H1 (cell line): ENCODE measurements around the gene KCNQ1. TPM values are rescaled to one million over a fixed set of nuclear protein-coding genes. Genes with fewer than 3 reads are reported as not detected.

Source experiments
- CTCF ChIA-PET: fragments of 300-600 bp; sonication (Branson Sonifier 250); formaldehyde crosslinking; loops from one replicate; lab custom pipeline; 2021; ENCODE audit not compliant: partially characterized antibody; lab: Charles Lee
- POLR2A ChIA-PET: fragments of 300-600 bp; sonication (Branson Sonifier 250); formaldehyde crosslinking; loops from one replicate; lab custom pipeline; 2021; ENCODE audit warnings: inconsistent platforms; ENCODE audit not compliant: partially characterized antibody; lab: Charles Lee
- DNase-seq, 2 experiments: peaks; one replicate each; pipeline versions ENCODE4 v3.0.0 to v3.0.0-alpha.2; 2010 to 2022; ENCODE audit warnings: low spot score in 2 of 2, low read depth in 1 of 2, mixed read lengths in 1 of 2
- FAIRE-seq: peaks from 2 replicates; lab custom pipeline; 2011; peaks lifted over from hg19 to GRCh38; lab: Jason Lieb, UNC
- H2AFZ ChIP-seq: 2 replicates; pipeline ENCODE4 v1.8.1; 2012; ENCODE audit warnings: low read length, inconsistent platforms
- H2AK5ac ChIP-seq: 2 replicates; pipeline ENCODE4 v1.6.1; 2013; ENCODE audit warnings: low read depth, low read length
- H2BK120ac ChIP-seq: replicated peaks from 2 replicates; pipeline ENCODE3; 2013; ENCODE audit warnings: low read depth, low read length, inconsistent platforms
- H2BK12ac ChIP-seq: 2 replicates; pipeline ENCODE4 v1.6.1; 2013; ENCODE audit warnings: low read depth, low read length
- H2BK15ac ChIP-seq: 2 replicates; pipeline ENCODE4 v1.6.1; 2013; ENCODE audit warnings: low read length
- H2BK20ac ChIP-seq: 2 replicates; pipeline ENCODE4 v1.6.1; 2013; ENCODE audit warnings: low read length
- H2BK5ac ChIP-seq: 2 replicates; pipeline ENCODE4 v1.6.1; 2013; ENCODE audit warnings: low read depth, low read length
- H3K14ac ChIP-seq: 2 replicates; pipeline ENCODE4 v1.6.1; 2013; ENCODE audit warnings: inconsistent platforms; ENCODE audit not compliant: insufficient read length
- H3K18ac ChIP-seq: 2 replicates; pipeline ENCODE4 v1.6.1; 2013; ENCODE audit warnings: low read length; ENCODE audit errors: extremely low read depth
- H3K23ac ChIP-seq: 2 replicates; pipeline ENCODE4 v1.6.1; 2013; ENCODE audit warnings: inconsistent platforms; ENCODE audit not compliant: insufficient read length
- H3K23me2 ChIP-seq: 2 replicates; pipeline ENCODE4 v1.6.1; 2013; ENCODE audit warnings: low read depth, low read length
- H3K27ac ChIP-seq: 2 replicates; pipeline ENCODE4 v1.6.1; 2011; ENCODE audit warnings: low read depth, low read length, inconsistent platforms
- H3K27me3 ChIP-seq, 4 experiments: replicated peaks in 1 of 4; 1 replicate in 1 of 4; 2 replicates in 3 of 4; pipeline versions ENCODE4 v1.6.1 to v1.8.1; 2011 to 2013; ENCODE audit warnings: low read length in 3 of 4, mild to moderate bottlenecking in 3 of 4, inconsistent platforms in 2 of 4, mixed read lengths in 2 of 4, moderate library complexity in 1 of 4; ENCODE audit not compliant: control insufficient read depth in 3 of 4, insufficient read depth in 3 of 4; ENCODE audit errors: extremely low read depth in 1 of 4
- H3K36me3 ChIP-seq, 4 experiments: 2 replicates each; pipeline versions ENCODE4 v1.6.1 to v1.8.1; 2011 to 2013; ENCODE audit warnings: mild to moderate bottlenecking in 4 of 4, low read length in 3 of 4, moderate library complexity in 2 of 4, control low read depth in 1 of 4, inconsistent platforms in 1 of 4; ENCODE audit not compliant: insufficient read depth in 4 of 4, control insufficient read depth in 2 of 4
- H3K4ac ChIP-seq: replicated peaks from 2 replicates; pipeline ENCODE3; 2013; ENCODE audit warnings: low read length, low read depth, mixed read lengths, inconsistent platforms; ENCODE audit not compliant: insufficient read length
- H3K4me1 ChIP-seq, 4 experiments: replicated peaks in 1 of 4; 1 replicate in 1 of 4; 2 replicates in 3 of 4; pipeline versions ENCODE4 v1.6.1 to v1.8.1; 2011 to 2013; ENCODE audit warnings: low read length in 3 of 4, inconsistent platforms in 2 of 4, mixed read lengths in 1 of 4; ENCODE audit not compliant: insufficient read depth in 4 of 4, control insufficient read depth in 3 of 4
- H3K4me2 ChIP-seq, 2 experiments: 2 replicates each; pipeline versions ENCODE4 v1.6.1 to v1.8.1; 2011 to 2013; ENCODE audit warnings: low read depth in 2 of 2, low read length in 2 of 2, control low read depth in 1 of 2, inconsistent platforms in 1 of 2, mild to moderate bottlenecking in 1 of 2; ENCODE audit not compliant: insufficient read depth in 1 of 2
- H3K4me3 ChIP-seq, 4 experiments: fragments of 200-600, 300-600 bp in 1 of 4; sonication (generic), shearing (Covaris generic), sonication (Bioruptor Twin) in 1 of 4; 2 replicates each; pipeline versions ENCODE4 v1.5.1 to v1.8.1; 2011 to 2016; ENCODE audit warnings: low read length in 4 of 4, low read depth in 3 of 4, control low read depth in 2 of 4, inconsistent platforms in 2 of 4, mild to moderate bottlenecking in 2 of 4, mixed read lengths in 1 of 4, moderate library complexity in 1 of 4; ENCODE audit not compliant: insufficient read depth in 2 of 4; ENCODE audit errors: extremely low read depth in 1 of 4
- H3K56ac ChIP-seq: replicated peaks from 2 replicates; pipeline ENCODE3; 2013; ENCODE audit warnings: low read depth, mild to moderate bottlenecking, mixed read lengths, low read length, inconsistent platforms; ENCODE audit not compliant: insufficient read length
- H3K79me1 ChIP-seq: 2 replicates; pipeline ENCODE4 v1.6.1; 2013; ENCODE audit warnings: low read depth, low read length, control low read depth
- H3K79me2 ChIP-seq, 2 experiments: 2 replicates each; pipeline versions ENCODE4 v1.6.1 to v1.8.1; 2012 to 2013; ENCODE audit warnings: low read length in 2 of 2, mild to moderate bottlenecking in 2 of 2, inconsistent platforms in 1 of 2; ENCODE audit not compliant: insufficient read depth in 2 of 2, control insufficient read depth in 1 of 2
- H3K9ac ChIP-seq, 4 experiments: replicated peaks in 1 of 4; 1 replicate in 1 of 4; 2 replicates in 3 of 4; pipeline versions ENCODE4 v1.6.1 to v1.8.1; 2011 to 2013; ENCODE audit warnings: low read depth in 3 of 4, low read length in 3 of 4, control low read depth in 2 of 4, mild to moderate bottlenecking in 2 of 4, moderate library complexity in 2 of 4, inconsistent platforms in 1 of 4; ENCODE audit errors: extremely low read depth in 1 of 4
- H3K9me3 ChIP-seq, 2 experiments: 2 replicates each; pipeline versions ENCODE4 v1.6.1 to v1.8.1; 2012 to 2013; ENCODE audit warnings: mild to moderate bottlenecking in 2 of 2, moderate library complexity in 2 of 2, control low read depth in 1 of 2, inconsistent platforms in 1 of 2, low read depth in 1 of 2, low read length in 1 of 2, mixed read lengths in 1 of 2; ENCODE audit not compliant: insufficient read depth in 2 of 2
- H4K20me1 ChIP-seq, 2 experiments: replicated peaks in 1 of 2; 2 replicates each; pipeline versions ENCODE3 to v1.8.1; 2011 to 2013; ENCODE audit warnings: inconsistent platforms in 2 of 2, low read length in 2 of 2, mild to moderate bottlenecking in 1 of 2; ENCODE audit not compliant: insufficient read depth in 2 of 2, control insufficient read depth in 1 of 2
- H4K5ac ChIP-seq: 2 replicates; pipeline ENCODE4 v1.6.1; 2013; ENCODE audit warnings: low read length, low read depth, mixed read lengths, inconsistent platforms; ENCODE audit not compliant: insufficient read length
- H4K8ac ChIP-seq: 2 replicates; pipeline ENCODE4 v1.8.0; 2013; ENCODE audit warnings: mild to moderate bottlenecking, moderate library complexity, low read length, inconsistent platforms; ENCODE audit not compliant: insufficient read depth; ENCODE audit errors: extremely low read depth
- H4K91ac ChIP-seq: replicated peaks from 2 replicates; pipeline ENCODE3; 2013; ENCODE audit warnings: low read length, mixed read lengths, inconsistent platforms; ENCODE audit not compliant: insufficient read length
- BRCA1 ChIP-seq: IDR thresholded peaks from 2 replicates; pipeline ENCODE4 v1.6.1; 2012; ENCODE audit warnings: low read depth, low read length, improper control_type of control experiment
- KDM1A ChIP-seq: fragments of 200-600, 300-600 bp; sonication (generic); IDR thresholded peaks from 2 replicates; pipeline ENCODE4 v1.7.1; 2016; ENCODE audit warnings: mild to moderate bottlenecking, low read length, borderline replicate concordance
- RBBP5 ChIP-seq: IDR thresholded peaks from 2 replicates; pipeline ENCODE4 v1.7.1; 2012; ENCODE audit warnings: low read depth, mild to moderate bottlenecking, inconsistent platforms, low read length, moderate library complexity, borderline replicate concordance
- SP4 ChIP-seq: IDR thresholded peaks from 2 replicates; pipeline ENCODE4 v1.6.1; 2012; ENCODE audit warnings: low read length, inconsistent platforms
- YY1 ChIP-seq: IDR thresholded peaks from 2 replicates; pipeline ENCODE4 v1.6.1; 2011; ENCODE audit warnings: low read depth, mild to moderate bottlenecking, low read length
- WGBS, 2 experiments: shearing (Covaris generic) in 1 of 2; methylation state at CpG; one replicate each; pipeline versions ENCODE4 v1.1.6 to v1.1.7; 2013 to 2015; ENCODE audit warnings: low lambda C conversion rate in 2 of 2, mixed read lengths in 2 of 2, inconsistent platforms in 1 of 2, low coverage in 1 of 2, missing lambda C conversion rate in 1 of 2; ENCODE audit not compliant: insufficient replicate concordance in 2 of 2, insufficient coverage in 1 of 2, insufficient read length in 1 of 2; ENCODE audit errors: extremely low coverage in 1 of 2, missing lambda C conversion rate in 1 of 2; 5-methylcytosine and 5-hydroxymethylcytosine counted together
- polyA plus RNA-seq, 7 experiments: library from polyadenylated mRNA; depleted of rRNA in 3 of 7; stranded (reverse) in 5 of 7; unstranded in 2 of 7; fragments of >200 nt in 5 of 7; fragments of 200-250 nt in 2 of 7; gene quantifications; 1 replicate in 5 of 7; 2 replicates in 1 of 7; 4 replicates in 1 of 7; pipeline versions ENCODE4 v1.2.1 to v1.2.3, GENCODE V29; 2011 to 2013; ENCODE audit warnings: missing spikeins in 2 of 7, mixed read lengths in 2 of 7
- total RNA-seq: library from RNA; stranded (reverse); fragmentation: NEBNext Ultra II Directional; extraction: Animal tissue kit (Norgen Biotek cat#: 25700); gene quantifications from 2 replicates; pipeline ENCODE4 v1.2.1, GENCODE V29; 2021

Gene KCNQ1
- total and polyA plus RNA-seq, 2 of the 8 experiments (the other 6 are each of a cell fraction or from before 2014, with no cell fraction given), result 1.9 to 2.0 TPM

GRCh38 chr11:2825261-2825888 is 380.6 kb downstream of the KCNQ1 start:
- POLR2A ChIA-PET, result interaction anchor here (1.1 kb wide), 1 partner anchor 24 kb away, joined by 3 read pairs; no protein-coding TSS in a partner anchor
- Histone ChIP-seq H3K9ac (no peak overlapping the region), H2AK5ac (no peak overlapping the region), H3K23me2 (no peaks in the 10 kb centered on the region), H2BK15ac (0 out of 2 replicates have a peak overlapping the region, but pooled peaks have one; percentile 18), H4K91ac (no peak overlapping the region), H3K4me3 (no peak overlapping the region), H3K4ac (no peak overlapping the region), H3K27me3 (peaks cover 0 to 31% (median 17%) of the 10 kb centered on the region in 4 experiments; a peak in 6 of 7 replicates), H3K14ac (no peak overlapping the region), H3K4me2 (0 out of 4 replicates have a peak overlapping the region, but pooled peaks of 1 of the 2 experiments have one; percentile 35), H3K18ac (no peak overlapping the region), H2BK12ac (peak overlapping the region; percentile 75; the same call in 1 of the 2 replicates), H2BK5ac (no peak overlapping the region), H3K56ac (no peak overlapping the region), H2BK120ac (no peak overlapping the region), H3K9me3 (peaks cover 10 to 11% of the 10 kb centered on the region in 2 experiments), H3K23ac (no peak overlapping the region), H3K79me2 (no peaks in the 10 kb centered on the region), H2AFZ (no peak overlapping the region), H3K27ac (no peak overlapping the region), H2BK20ac (no peak overlapping the region), H4K20me1 (no peaks in the 10 kb centered on the region), H4K5ac (no peak overlapping the region), H3K36me3 (no peaks in the 10 kb centered on the region), H4K8ac (no peak overlapping the region), H3K79me1 (no peaks in the 10 kb centered on the region), H3K4me1 (peaks cover 2 to 18% (median 8%) of the 10 kb centered on the region in 4 experiments)
- no peak for TF ChIP-seq RBBP5
- TF ChIP-seq BRCA1, result no peak
- peak; percentile 56; the same call in 1 of the 2 replicates for TF ChIP-seq KDM1A
- no peak for TF ChIP-seq SP4
- no peak for TF ChIP-seq YY1
- DNase-seq (no peak), FAIRE-seq (no peak)
- CTCF ChIA-PET, result interaction anchor here (0.9 to 2.2 kb wide), 6 partner anchors 14 to 294 kb away, joined by 3 to 7 read pairs (median 4); no protein-coding TSS in a partner anchor
- 84% methylated on average over 21 of the region's 22 CpGs; no CpG with 5 or more reads in 1 of the 2 experiments for WGBS, 2 experiments
